Measurements from ENCODE around the gene AEBP1. TPM values are rescaled to one million over a fixed set of nuclear protein-coding genes. Genes with fewer than 3 reads are reported as not detected.

The AEBP1 gene
- total RNA-seq, 1 donor from 2014 or later = 21.7 TPM

DNA sequence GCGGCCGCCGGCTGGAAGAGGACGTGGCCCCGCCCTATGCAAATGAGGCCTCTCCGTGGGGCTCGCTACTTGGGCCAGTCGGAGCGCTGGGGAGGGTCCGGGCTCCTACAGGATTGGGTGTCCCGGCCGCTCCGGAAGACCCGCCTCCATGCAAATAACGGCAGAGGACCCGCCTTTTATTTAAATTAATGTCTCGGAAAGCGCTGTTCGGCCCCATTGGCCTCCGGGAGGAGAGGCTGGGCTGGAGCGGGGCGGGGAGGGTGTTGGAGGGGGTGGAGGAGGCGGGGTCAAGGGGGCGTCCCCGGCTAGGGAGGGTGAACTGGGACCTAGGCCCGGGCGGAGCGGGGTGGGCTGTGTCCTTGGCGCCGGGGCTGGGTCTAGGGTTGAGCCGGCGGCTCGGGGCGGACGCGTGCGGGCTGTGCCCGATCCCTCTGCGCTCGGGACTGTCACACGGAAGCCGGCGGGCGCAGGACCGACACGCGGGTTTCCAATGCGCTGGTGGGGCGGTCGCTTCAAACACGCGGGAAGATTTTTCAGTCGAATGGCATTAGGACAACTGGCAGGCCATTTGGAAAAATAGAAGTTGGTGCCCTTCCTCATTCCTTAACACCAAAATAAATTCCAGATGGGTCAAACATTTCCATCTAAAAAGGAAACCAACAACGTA lies 21.5 kb upstream of the AEBP1 start:
- Mint-ChIP-seq H3K4me3 (peak overlapping the region; percentile 83), H3K36me3 (ENCODE audit: low read depth) (peaks cover 31% of the 10 kb centered on the region), H3K27ac (peak overlapping the region; percentile 80), H3K27me3 (no peaks in the 10 kb centered on the region), H3K9me3 (no peaks in the 10 kb centered on the region), H3K4me1 (peaks cover 47% of the 10 kb centered on the region)
- intact Hi-C loops (cut with micrococcal nuclease) = loop anchor here (1.0 kb wide), 11 partner anchors 8 to 408 kb away; partner anchors contain the start of genes NUDCD3, POLD2, UBE2D4 and YKT6
- POLR2A ChIA-PET = interaction anchor here (2.9 to 3.5 kb wide), 2 partner anchors 8 to 37 kb away, joined by 7 to 52 read pairs; partner anchors contain the start of gene DBNL
- peak; percentile 90 for ATAC-seq (ENCODE audit: low read depth)
- DNase-seq = peak; percentile 93
- TF ChIP-seq, protein P1, sequence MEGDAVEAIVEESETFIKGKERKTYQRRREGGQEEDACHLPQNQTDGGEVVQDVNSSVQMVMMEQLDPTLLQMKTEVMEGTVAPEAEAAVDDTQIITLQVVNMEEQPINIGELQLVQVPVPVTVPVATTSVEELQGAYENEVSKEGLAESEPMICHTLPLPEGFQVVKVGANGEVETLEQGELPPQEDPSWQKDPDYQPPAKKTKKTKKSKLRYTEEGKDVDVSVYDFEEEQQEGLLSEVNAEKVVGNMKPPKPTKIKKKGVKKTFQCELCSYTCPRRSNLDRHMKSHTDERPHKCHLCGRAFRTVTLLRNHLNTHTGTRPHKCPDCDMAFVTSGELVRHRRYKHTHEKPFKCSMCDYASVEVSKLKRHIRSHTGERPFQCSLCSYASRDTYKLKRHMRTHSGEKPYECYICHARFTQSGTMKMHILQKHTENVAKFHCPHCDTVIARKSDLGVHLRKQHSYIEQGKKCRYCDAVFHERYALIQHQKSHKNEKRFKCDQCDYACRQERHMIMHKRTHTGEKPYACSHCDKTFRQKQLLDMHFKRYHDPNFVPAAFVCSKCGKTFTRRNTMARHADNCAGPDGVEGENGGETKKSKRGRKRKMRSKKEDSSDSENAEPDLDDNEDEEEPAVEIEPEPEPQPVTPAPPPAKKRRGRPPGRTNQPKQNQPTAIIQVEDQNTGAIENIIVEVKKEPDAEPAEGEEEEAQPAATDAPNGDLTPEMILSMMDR (IDR thresholded peaks at IDR 0.05) = no peak
- CTCF ChIA-PET = interaction anchor here (2.0 kb wide), 1 partner anchor 8 kb away, joined by 5 read pairs; no protein-coding TSS in a partner anchor

DNA sequence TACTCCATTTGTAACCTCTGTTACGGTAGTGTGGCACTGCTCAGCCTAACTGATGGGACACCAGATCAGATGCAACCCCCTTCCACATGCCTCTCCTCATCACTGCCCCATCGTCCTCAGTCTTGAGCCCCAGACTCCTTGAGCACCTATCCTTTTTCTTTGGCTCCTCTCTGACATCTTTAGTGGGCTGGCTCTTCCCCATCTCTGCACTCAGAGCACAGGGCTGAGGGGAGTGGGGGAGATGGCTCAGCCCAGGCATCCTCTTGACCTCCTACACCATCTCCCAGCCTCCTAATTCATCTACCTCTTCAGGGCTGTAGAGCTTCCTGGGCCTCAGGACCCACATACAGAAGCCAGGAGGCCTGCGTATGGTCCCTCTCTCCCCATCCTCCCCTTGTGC lies 20.3 kb upstream of the AEBP1 start:
- H3K4me3 Mint-ChIP-seq = peak overlapping the region; percentile 59

DNA sequence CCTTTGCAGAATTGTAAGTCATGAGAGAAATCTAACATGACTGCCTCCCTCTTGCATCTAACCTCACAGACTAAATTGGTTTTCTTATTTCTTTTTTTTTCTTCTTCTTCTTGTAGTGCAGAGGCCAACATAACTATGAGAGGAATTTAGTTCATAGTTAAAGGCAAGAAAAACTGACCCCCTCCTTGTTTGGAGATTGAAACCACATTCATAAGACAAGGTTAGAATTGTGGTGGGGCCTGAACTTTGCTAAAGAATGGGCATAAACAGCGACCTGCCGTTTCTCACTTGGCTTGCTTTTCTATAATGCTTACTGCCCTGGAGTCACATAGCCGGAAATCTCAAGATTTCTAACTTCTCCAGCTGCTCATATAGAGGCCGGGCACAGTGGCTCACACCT lies 19.4 kb upstream of the AEBP1 start:
- peaks cover 16% of the 10 kb centered on the region for H3K36me3 Mint-ChIP-seq (ENCODE audit: low read depth)
- DNase-seq (no peak), ATAC-seq (ENCODE audit: low read depth) (no peak)
- H3K27me3 Mint-ChIP-seq = no peaks in the 10 kb centered on the region
- intact Hi-C loops (cut with micrococcal nuclease) = no loop called here
- peaks cover 28% of the 10 kb centered on the region for H3K4me1 Mint-ChIP-seq
- POLR2A ChIA-PET = interaction anchor here (0.7 to 2.9 kb wide), 2 partner anchors 10 to 895 kb away, joined by 5 to 7 read pairs; no protein-coding TSS in a partner anchor
- TF ChIP-seq, protein P1 (IDR thresholded peaks at IDR 0.05) = no peak
- no peak overlapping the region for H3K4me3 Mint-ChIP-seq
- no peaks in the 10 kb centered on the region for H3K9me3 Mint-ChIP-seq
- CTCF ChIA-PET = interaction anchor here (2.0 kb wide), 1 partner anchor 10 kb away, joined by 5 read pairs; no protein-coding TSS in a partner anchor
- no peak overlapping the region for H3K27ac Mint-ChIP-seq

More for the DNA sequence above, 20.3 kb upstream of the AEBP1 start:
- DNase-seq (no peak), ATAC-seq (ENCODE audit: low read depth) (no peak)
- Mint-ChIP-seq H3K4me1 (peaks cover 36% of the 10 kb centered on the region), H3K27ac (peak overlapping the region; percentile 37), H3K9me3 (no peaks in the 10 kb centered on the region), H3K36me3 (ENCODE audit: low read depth) (peaks cover 20% of the 10 kb centered on the region), H3K27me3 (no peaks in the 10 kb centered on the region)
- intact Hi-C loops (cut with micrococcal nuclease) = no loop called here
- TF ChIP-seq, protein P1 (IDR thresholded peaks at IDR 0.05) = no peak
- CTCF ChIA-PET = interaction anchor here (2.0 kb wide), 1 partner anchor 9 kb away, joined by 5 read pairs; no protein-coding TSS in a partner anchor
- POLR2A ChIA-PET = interaction anchor here (2.9 kb wide), 1 partner anchor 9 kb away, joined by 7 read pairs; no protein-coding TSS in a partner anchor

DNA sequence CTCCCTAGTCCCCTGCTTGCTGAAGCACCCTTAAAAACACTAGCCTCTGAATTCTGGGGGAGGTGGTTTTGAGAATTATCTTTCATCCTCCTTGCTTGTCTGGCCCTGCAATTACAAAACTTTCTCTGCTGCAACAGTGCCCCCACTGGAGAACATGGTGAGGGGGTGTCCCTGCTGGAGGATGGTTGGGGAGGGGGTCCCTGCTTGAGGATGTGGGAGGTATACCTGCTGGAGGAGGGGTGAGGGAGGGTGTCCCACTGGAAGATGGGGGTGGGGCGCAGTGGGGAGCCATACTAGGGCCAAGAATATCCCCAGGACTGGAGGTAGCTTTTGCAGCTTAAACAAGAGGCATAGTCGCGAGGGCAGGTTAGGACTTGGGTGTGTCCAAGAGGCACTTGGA lies 18.6 kb upstream of the AEBP1 start:
- no peaks in the 10 kb centered on the region for H3K9me3 Mint-ChIP-seq
- H3K4me3 Mint-ChIP-seq = no peak overlapping the region
- DNase-seq (no peak), ATAC-seq (ENCODE audit: low read depth) (no peak)
- H3K27me3 Mint-ChIP-seq = no peaks in the 10 kb centered on the region
- no peak overlapping the region for H3K27ac Mint-ChIP-seq
- ChIA-PET POLR2A (interaction anchor here (2.9 kb wide), 1 partner anchor 11 kb away, joined by 7 read pairs; no protein-coding TSS in a partner anchor), CTCF (no interaction called here)
- TF ChIP-seq, protein P1 (IDR thresholded peaks at IDR 0.05) = no peak
- H3K36me3 Mint-ChIP-seq (ENCODE audit: low read depth) = peaks cover 7% of the 10 kb centered on the region
- intact Hi-C loops (cut with micrococcal nuclease) = no loop called here
- peaks cover 19% of the 10 kb centered on the region for H3K4me1 Mint-ChIP-seq

DNA sequence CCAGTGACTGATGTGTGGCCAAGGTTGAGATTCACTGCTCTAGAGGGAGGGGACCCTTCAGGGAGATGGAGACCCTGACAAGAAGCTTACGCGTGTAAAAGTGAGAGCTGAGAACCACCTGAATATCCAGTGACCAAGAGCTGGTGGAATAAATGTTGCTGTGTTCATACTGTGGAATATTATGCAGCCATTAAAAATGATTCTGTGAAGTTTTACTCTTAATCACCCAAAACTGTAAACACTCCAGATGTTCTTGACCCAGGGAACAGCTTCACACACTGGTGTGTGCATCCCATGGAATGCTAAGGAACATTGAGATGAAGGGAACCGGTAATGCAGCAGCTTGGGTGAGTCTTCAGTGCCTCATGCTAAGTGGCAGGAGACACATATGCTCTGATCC lies 17.5 kb upstream of the AEBP1 start:
- ATAC-seq (ENCODE audit: low read depth) (no peak), DNase-seq (no peak)
- ChIA-PET CTCF (no interaction called here), POLR2A (interaction anchor here (1.0 kb wide), 1 partner anchor 11 kb away, joined by 4 read pairs; no protein-coding TSS in a partner anchor)
- intact Hi-C loops (cut with micrococcal nuclease) = no loop called here
- Mint-ChIP-seq H3K4me3 (no peak overlapping the region), H3K9me3 (no peaks in the 10 kb centered on the region), H3K27me3 (no peaks in the 10 kb centered on the region), H3K4me1 (peaks cover 8% of the 10 kb centered on the region), H3K36me3 (ENCODE audit: low read depth) (no peaks in the 10 kb centered on the region), H3K27ac (no peak overlapping the region)
- TF ChIP-seq, protein P1 (IDR thresholded peaks at IDR 0.05) = no peak

All from activated B cell treated with CpG ODN at 0.5 μM for 24 hours (primary cell).